K562 treated with DMSO at 1 percent for 48 hours (cell line): ENCODE data around the gene YPEL3. TPM values are rescaled to one million over a fixed set of nuclear protein-coding genes. Genes with fewer than 3 reads are reported as not detected.

Experiments
- total RNA-seq: library from RNA; unstranded; fragments of 300-600 nt; gene quantifications from 2 replicates; pipeline ENCODE4 v1.2.3, GENCODE V29; 2022; ENCODE audit warnings: low replicate concordance; ENCODE audit errors: extremely low read depth

The YPEL3 gene
- total RNA-seq = not detected in 2 replicates

GRCh38 chr16:30096105-30096861, at the start of gene YPEL3:
TSS of gene YPEL3 (minus strand) at chr16:30096213. CDS start at chr16:30095482, 731 bp downstream.

GRCh38 chr16:30113031-30113710, 17.2 kb upstream of the YPEL3 start, which contains the start of gene GDPD3:
TSS of gene GDPD3 (minus strand) at chr16:30113537. CDS start at chr16:30113478, 59 bp downstream.

GRCh38 chr16:30091474-30092372, 4.3 kb downstream of the YPEL3 start, which contains the start of gene TBX6:
TSS of gene TBX6 (minus strand) at chr16:30091924. CDS start at chr16:30091193, 731 bp downstream.

GRCh38 chr16:30075503-30076275, 20.3 kb downstream of the YPEL3 start, which contains the start of gene PPP4C:
TSS of gene PPP4C (plus strand) at chr16:30075994. CDS start at chr16:30076378, 384 bp downstream.

GRCh38 chr16:30065102-30065942, 30.7 kb downstream of the YPEL3 start, which contains the start of gene ALDOA:
TSS of gene ALDOA (plus strand) at chr16:30065760. CDS start at chr16:30066898, 1,138 bp downstream.

Other genes starting within 250 kb of the YPEL3 start
- not detected in 2 replicates for gene CDIPT, start 233.0 kb downstream of the YPEL3 start, total RNA-seq
- gene SEZ6L2, start 196.7 kb downstream of the YPEL3 start, total RNA-seq = not detected in 2 replicates
- not detected in 2 replicates for gene ASPHD1, start 195.7 kb downstream of the YPEL3 start, total RNA-seq
- gene KCTD13, start 170.0 kb downstream of the YPEL3 start, total RNA-seq = not detected in 2 replicates
- gene TMEM219, start 134.1 kb downstream of the YPEL3 start, total RNA-seq = not detected in 2 replicates
- not detected in 2 replicates for gene TAOK2, start 122.3 kb downstream of the YPEL3 start, total RNA-seq
- not detected in 2 replicates for gene HIRIP3, start 100.6 kb downstream of the YPEL3 start, total RNA-seq
- gene INO80E, start 100.0 kb downstream of the YPEL3 start, total RNA-seq = not detected in 2 replicates
- gene DOC2A, start 85.2 kb downstream of the YPEL3 start, total RNA-seq = not detected in 2 replicates
- gene C16orf92, start 73.0 kb downstream of the YPEL3 start, total RNA-seq = not detected in 2 replicates
- gene TLCD3B, start 64.9 kb downstream of the YPEL3 start, total RNA-seq = not detected in 2 replicates
- gene ALDOA, start 30.5 kb downstream of the YPEL3 start, total RNA-seq = 2,195 and 3,246 TPM in 2 replicates
- gene PPP4C, start 20.2 kb downstream of the YPEL3 start, total RNA-seq = not detected in 2 replicates
- not detected in 2 replicates for gene TBX6, start 4.3 kb downstream of the YPEL3 start, total RNA-seq
- not detected in 2 replicates for gene GDPD3, start 17.3 kb upstream of the YPEL3 start, total RNA-seq
- not detected in 2 replicates for gene MAPK3, start 27.0 kb upstream of the YPEL3 start, total RNA-seq
- not detected in 2 replicates for gene CORO1A, start 87.4 kb upstream of the YPEL3 start, total RNA-seq
- gene BOLA2B, start 97.5 kb upstream of the YPEL3 start, total RNA-seq = not detected in 2 replicates
- not detected in 2 replicates for gene SLX1A, start 97.7 kb upstream of the YPEL3 start, total RNA-seq
- not detected in 2 replicates for gene SULT1A3, start 103.0 kb upstream of the YPEL3 start, total RNA-seq
- gene NPIPB13, start 152.3 kb upstream of the YPEL3 start, total RNA-seq = not detected in 2 replicates